HG02588 (cell line): Measurements from ENCODE around the gene DDX24.

Experiments
- ATAC-seq: cut with Tn5 transposase; IDR thresholded peaks from one replicate; pipeline ENCODE4 v1.9.1; 2021; ENCODE audit warnings: mild to moderate bottlenecking, moderate library complexity; ENCODE audit not compliant: unreplicated experiment

DDX24 gene

GRCh38 chr14:94080621-94081385 is at the start of gene DDX24, which contains the start of gene IFI27L1:
Gene DDX24, minus strand, starts transcription at chr14:94081202. Its CDS starts 1,460 bp downstream, at chr14:94079742.
Gene IFI27L1, plus strand, starts transcription at chr14:94081310. Its CDS starts 15,628 bp downstream, at chr14:94096938.
- ATAC-seq, result peak; percentile 98

GRCh38 chr14:94129758-94130414 is 48.9 kb upstream of the DDX24 start:
- ATAC-seq, result no peak

- ATAC-seq, result peak; percentile 92
Measured at GRCh38 chr14:94129111-94129757, 48.2 kb upstream of the DDX24 start, which contains the start of gene IFI27L2. Gene IFI27L2, minus strand, starts transcription at chr14:94129604. Its CDS starts 40 bp downstream, at chr14:94129564.

- no peak for ATAC-seq
Measured at GRCh38 chr14:94128216-94128839, 47.3 kb upstream of the DDX24 start.

- ATAC-seq, result no peak
Measured at GRCh38 chr14:94127330-94127729, 46.3 kb upstream of the DDX24 start.

- ATAC-seq, result no peak
Measured at GRCh38 chr14:94126800-94127199, 45.8 kb upstream of the DDX24 start.

GRCh38 chr14:94126419-94126677 is 45.3 kb upstream of the DDX24 start:
- ATAC-seq, result no peak

GRCh38 chr14:94125659-94126418 is 44.8 kb upstream of the DDX24 start:
- ATAC-seq, result no peak

GRCh38 chr14:94124582-94125377 is 43.8 kb upstream of the DDX24 start:
- no peak for ATAC-seq

GRCh38 chr14:94123868-94124267 is 42.9 kb upstream of the DDX24 start:
- no peak for ATAC-seq

GRCh38 chr14:94123296-94123695 is 42.3 kb upstream of the DDX24 start:
- no peak for ATAC-seq

- no peak for ATAC-seq
Measured at GRCh38 chr14:94122438-94122837, 41.4 kb upstream of the DDX24 start.

- no peak for ATAC-seq
Measured at GRCh38 chr14:94121485-94121884, 40.5 kb upstream of the DDX24 start.

- no peak for ATAC-seq
Measured at GRCh38 chr14:94120667-94121340, 39.8 kb upstream of the DDX24 start.

GRCh38 chr14:94119071-94119470 is 38.1 kb upstream of the DDX24 start:
- no peak for ATAC-seq

GRCh38 chr14:94117856-94118255 is 36.9 kb upstream of the DDX24 start:
- no peak for ATAC-seq

- no peak for ATAC-seq
Measured at GRCh38 chr14:94116701-94117100, 35.7 kb upstream of the DDX24 start.

- no peak for ATAC-seq
Measured at GRCh38 chr14:94115631-94116030, 34.6 kb upstream of the DDX24 start.

GRCh38 chr14:94115058-94115591 is 34.1 kb upstream of the DDX24 start:
- ATAC-seq, result no peak
